GM12891 (cell line): ENCODE data around the gene TRMT5.

Experiments used
- PAX5 ChIP-seq: IDR thresholded peaks from 2 replicates; pipeline ENCODE4 v1.6.1; 2011; ENCODE audit warnings: low read length, moderate library complexity, mild to moderate bottlenecking; ENCODE audit not compliant: insufficient read depth, severe bottlenecking
- POLR2A ChIP-seq: IDR thresholded peaks from 2 replicates; pipeline ENCODE4 v1.6.1; 2011; ENCODE audit warnings: low read depth, low read length, control low read depth
- POLR2AphosphoS5 ChIP-seq: IDR thresholded peaks from 2 replicates; pipeline ENCODE4 v1.6.1; 2011; ENCODE audit warnings: low read depth, low read length, control low read depth
- TAF1 ChIP-seq: IDR thresholded peaks from 2 replicates; pipeline ENCODE4 v1.6.1; 2011; ENCODE audit warnings: low read depth, low read length, control low read depth

DNA sequence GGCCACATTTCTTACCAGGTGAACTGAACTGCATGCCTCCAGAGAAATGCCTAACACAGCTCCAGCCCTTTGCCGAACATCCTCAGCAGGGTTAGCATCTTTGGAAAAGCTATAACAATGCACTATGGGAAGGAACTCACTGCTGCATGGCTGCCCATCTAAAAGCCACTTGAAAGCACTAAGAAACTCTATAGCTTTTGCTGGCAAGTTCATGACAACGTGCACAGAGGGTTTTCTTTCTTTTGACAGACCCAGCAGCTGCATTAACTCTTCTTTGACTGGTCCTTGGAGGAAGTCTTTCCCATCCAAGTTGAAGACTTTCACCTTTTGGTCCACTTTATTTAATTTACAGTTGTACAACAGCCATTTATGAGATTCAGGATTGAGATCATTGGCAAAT is 5.3 kb downstream of the TRMT5 start:
- no peak for TF ChIP-seq TAF1
- TF ChIP-seq POLR2AphosphoS5, result no peak
- no peak for TF ChIP-seq POLR2A
- TF ChIP-seq PAX5, result no peak
